ENCODE results near the gene PLXNA4.

The PLXNA4 gene

DNA sequence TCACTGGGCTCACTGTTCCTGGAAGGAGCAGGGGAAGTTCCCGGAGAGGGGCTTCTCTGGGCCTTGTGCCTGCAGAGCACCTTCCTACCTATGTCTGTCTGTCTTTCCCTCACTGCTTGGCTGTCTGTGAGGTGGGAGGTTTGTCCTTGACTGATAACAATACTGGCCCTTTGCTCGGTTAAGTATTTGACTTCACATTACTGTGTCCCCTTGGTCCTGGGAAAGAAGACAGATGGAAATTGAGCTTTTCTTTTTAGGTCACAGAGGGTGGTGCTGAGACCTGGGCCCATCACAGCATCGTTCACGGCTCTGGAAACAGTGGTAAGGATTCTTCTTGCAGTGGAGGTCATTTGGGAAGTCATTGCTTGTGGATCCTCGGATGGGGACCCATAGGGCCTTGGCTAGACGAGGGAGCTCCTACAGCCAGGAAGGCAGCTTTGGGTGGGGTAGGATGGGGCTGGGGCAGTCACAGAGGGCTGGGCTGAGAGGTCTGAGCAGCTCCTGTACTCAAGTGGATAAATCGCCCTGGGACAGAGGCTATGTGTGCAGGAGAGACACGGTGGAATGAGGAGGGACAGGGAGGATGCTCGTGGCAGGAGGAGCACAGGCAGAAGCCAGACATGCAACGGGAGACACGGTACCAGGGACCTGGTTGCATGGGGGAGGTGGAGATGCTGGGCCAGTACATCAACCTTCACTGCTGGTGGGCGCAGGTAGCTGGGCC, 450.2 kb downstream of the PLXNA4 start:
- intact Hi-C loops (cut with micrococcal nuclease): no loop called here
- no peak overlapping the region for H3K27ac Mint-ChIP-seq
- peaks cover 3% of the 10 kb centered on the region for H3K27me3 Mint-ChIP-seq
- no peak overlapping the region for H3K4me3 Mint-ChIP-seq
- no peaks in the 10 kb centered on the region for H3K36me3 Mint-ChIP-seq (ENCODE audit: low read depth)
- H3K9me3 Mint-ChIP-seq: no peaks in the 10 kb centered on the region
- no peaks in the 10 kb centered on the region for H3K4me1 Mint-ChIP-seq (ENCODE audit: low read depth)

DNA sequence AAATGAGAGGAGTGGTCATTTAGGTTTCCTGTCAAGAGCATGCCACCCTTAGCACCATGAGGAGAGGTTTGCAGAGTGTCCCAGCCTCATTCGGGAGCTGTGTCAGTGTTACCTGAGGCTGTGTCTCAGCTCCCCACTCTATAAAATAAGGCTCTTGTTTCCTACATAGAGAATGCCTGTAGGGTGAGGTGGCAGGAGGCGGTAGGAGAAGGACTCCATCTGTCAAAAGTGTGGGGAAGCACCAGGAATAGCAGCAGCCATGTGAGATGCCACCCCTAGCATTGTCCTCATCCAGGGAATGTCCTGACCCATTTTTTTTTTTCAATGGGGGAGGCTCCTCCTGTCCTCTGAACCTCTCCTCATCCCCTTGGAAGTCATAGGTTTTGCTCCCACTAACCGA, 451.2 kb downstream of the PLXNA4 start:
- peaks cover 3% of the 10 kb centered on the region for H3K27me3 Mint-ChIP-seq
- H3K27ac Mint-ChIP-seq: no peak overlapping the region
- no peaks in the 10 kb centered on the region for H3K36me3 Mint-ChIP-seq (ENCODE audit: low read depth)
- no peaks in the 10 kb centered on the region for H3K4me1 Mint-ChIP-seq (ENCODE audit: low read depth)
- no peaks in the 10 kb centered on the region for H3K9me3 Mint-ChIP-seq
- no peak overlapping the region for H3K4me3 Mint-ChIP-seq
- intact Hi-C loops (cut with micrococcal nuclease): no loop called here

DNA sequence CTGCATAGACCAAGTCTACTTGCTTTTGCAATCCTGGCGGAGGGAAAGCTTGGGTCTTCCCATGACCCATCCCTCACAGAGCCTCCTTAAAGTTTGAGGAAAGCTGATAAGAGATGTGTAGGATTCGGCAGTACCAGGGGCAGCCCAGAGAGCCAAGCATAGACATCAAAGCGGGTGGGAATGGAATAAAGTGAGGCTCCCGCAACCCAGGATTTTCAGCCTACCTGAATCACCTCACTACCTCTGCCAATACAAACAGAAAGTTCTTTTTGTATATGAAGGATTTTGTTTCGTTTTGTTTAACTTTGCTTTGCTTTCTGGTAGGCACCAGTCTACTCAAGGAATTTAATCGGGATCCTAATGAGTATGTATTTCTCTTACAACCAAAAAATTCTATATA, 451.7 kb downstream of the PLXNA4 start:
- no peaks in the 10 kb centered on the region for H3K36me3 Mint-ChIP-seq (ENCODE audit: low read depth)

DNA sequence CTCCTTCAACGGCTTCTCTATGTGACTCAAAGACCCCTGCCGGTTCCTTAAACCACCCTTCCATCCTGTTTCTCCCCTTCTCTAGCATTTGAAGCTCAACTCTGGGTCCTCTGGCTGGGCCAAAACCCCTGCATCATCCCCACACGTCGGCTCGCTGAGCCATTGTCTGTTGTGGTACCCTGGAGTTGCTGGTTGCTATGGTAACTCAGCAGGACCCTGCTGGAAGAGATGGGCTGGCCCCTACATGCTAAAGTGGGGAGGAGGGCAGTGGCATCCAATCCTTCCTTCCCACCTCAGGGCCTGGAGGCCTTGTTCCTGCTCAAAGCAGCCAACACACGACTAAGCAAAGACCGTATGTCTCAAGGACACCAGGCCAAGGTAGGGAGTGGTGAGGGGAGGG, 452.5 kb downstream of the PLXNA4 start:
- no peaks in the 10 kb centered on the region for H3K36me3 Mint-ChIP-seq (ENCODE audit: low read depth)
- no peak overlapping the region for H3K27ac Mint-ChIP-seq
- no peaks in the 10 kb centered on the region for H3K4me1 Mint-ChIP-seq (ENCODE audit: low read depth)
- intact Hi-C loops (cut with micrococcal nuclease): no loop called here
- no peak overlapping the region for H3K4me3 Mint-ChIP-seq
- H3K9me3 Mint-ChIP-seq: no peaks in the 10 kb centered on the region
- H3K27me3 Mint-ChIP-seq: peaks cover 3% of the 10 kb centered on the region

More for the DNA sequence above, 451.7 kb downstream of the PLXNA4 start:
- H3K27ac Mint-ChIP-seq: no peak overlapping the region
- H3K9me3 Mint-ChIP-seq: no peaks in the 10 kb centered on the region
- H3K4me3 Mint-ChIP-seq: no peak overlapping the region
- no peaks in the 10 kb centered on the region for H3K4me1 Mint-ChIP-seq (ENCODE audit: low read depth)
- peaks cover 3% of the 10 kb centered on the region for H3K27me3 Mint-ChIP-seq
- intact Hi-C loops (cut with micrococcal nuclease): no loop called here

DNA sequence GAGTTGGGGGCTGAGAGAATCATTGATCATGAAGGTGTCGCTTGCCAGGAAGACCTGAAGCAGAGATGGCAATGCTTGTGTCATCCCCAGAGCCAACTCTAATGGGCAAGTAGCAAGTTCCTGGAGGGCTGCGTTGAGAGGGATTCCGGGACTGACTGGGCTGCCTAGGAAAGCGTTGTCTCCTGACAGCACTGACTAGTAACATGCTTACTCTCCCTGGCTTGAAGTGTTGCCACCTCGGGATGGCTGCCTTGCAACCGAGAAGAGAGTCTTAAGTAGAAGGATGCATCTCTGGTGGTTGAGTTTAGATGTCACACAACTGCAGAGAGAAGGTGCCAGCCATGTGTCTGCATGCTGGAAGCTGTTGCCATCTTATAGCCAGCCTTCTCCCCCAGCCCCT, 453.4 kb downstream of the PLXNA4 start:
- Mint-ChIP-seq H3K9me3 (no peaks in the 10 kb centered on the region), H3K4me3 (no peak overlapping the region), H3K36me3 (ENCODE audit: low read depth) (no peaks in the 10 kb centered on the region), H3K27me3 (peaks cover 3% of the 10 kb centered on the region), H3K27ac (no peak overlapping the region), H3K4me1 (ENCODE audit: low read depth) (no peaks in the 10 kb centered on the region)
- intact Hi-C loops (cut with micrococcal nuclease): no loop called here

DNA sequence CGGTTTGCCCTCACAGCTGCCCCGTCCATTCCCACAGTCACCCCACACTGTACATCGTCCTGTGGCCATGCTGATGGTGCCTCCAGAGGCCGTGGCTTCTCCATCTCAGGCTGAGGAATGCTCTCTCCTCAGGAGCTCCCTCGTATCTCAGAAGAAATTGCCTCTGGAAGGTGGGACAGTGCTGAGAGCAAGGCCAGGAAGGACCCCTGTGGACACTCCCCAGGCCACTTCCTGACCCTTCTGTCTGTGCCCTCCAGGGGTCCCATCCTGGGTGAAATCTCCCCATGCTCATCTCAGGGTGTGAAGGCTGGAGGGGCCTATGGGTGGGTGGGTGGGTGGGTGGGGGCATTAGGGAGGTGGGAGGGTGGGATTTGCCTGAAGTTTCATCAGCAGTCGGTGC, 454.3 kb downstream of the PLXNA4 start:
- H3K27ac Mint-ChIP-seq: no peak overlapping the region
- H3K4me1 Mint-ChIP-seq (ENCODE audit: low read depth): no peaks in the 10 kb centered on the region
- H3K4me3 Mint-ChIP-seq: no peak overlapping the region
- no peaks in the 10 kb centered on the region for H3K36me3 Mint-ChIP-seq (ENCODE audit: low read depth)
- H3K27me3 Mint-ChIP-seq: peaks cover 3% of the 10 kb centered on the region
- intact Hi-C loops (cut with micrococcal nuclease): no loop called here
- no peaks in the 10 kb centered on the region for H3K9me3 Mint-ChIP-seq

DNA sequence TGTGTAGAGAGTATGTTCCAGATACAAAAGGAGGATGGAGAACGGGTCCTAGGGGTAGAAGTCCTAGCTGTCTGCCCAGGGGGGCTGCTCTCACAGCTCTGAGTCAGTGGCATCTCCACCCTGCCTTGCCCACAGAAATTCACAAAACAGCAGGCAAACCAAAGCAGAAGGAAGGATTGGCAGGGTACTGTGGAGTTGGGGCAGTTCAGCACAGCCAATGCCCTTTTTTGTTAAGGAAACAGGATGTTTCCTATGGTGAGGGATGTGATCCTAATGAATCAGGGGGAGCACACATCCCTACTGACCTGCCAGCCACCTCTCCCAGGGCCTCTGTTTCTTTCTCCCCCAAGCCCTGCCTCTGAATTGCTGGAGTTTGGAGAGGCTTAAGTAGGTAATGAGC, 457.6 kb downstream of the PLXNA4 start:
- intact Hi-C loops (cut with micrococcal nuclease): no loop called here
- no peaks in the 10 kb centered on the region for H3K4me1 Mint-ChIP-seq (ENCODE audit: low read depth)
- no peaks in the 10 kb centered on the region for H3K27me3 Mint-ChIP-seq
- no peaks in the 10 kb centered on the region for H3K9me3 Mint-ChIP-seq
- H3K4me3 Mint-ChIP-seq: no peak overlapping the region
- H3K36me3 Mint-ChIP-seq (ENCODE audit: low read depth): no peaks in the 10 kb centered on the region
- no peak overlapping the region for H3K27ac Mint-ChIP-seq

DNA sequence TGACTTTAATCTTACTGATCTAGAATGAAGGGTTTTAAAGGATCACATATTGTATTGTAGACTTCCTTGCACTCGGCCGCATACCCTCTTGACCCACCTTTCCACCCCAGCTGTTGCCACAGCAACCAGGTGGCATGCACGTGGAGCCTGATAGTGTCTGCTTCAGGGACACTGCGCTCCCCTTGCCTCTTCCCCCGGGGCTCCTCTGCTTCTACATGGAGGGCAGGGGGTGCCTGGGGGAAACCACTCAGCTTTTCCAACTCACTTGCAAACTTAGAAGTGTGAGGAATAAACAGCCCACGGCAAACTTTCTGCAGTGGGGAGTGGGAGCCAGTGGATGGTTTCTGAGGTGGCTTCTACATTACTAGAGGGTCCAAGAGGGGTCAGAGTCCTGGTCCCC, 458.6 kb downstream of the PLXNA4 start:
- Mint-ChIP-seq H3K27me3 (no peaks in the 10 kb centered on the region), H3K36me3 (ENCODE audit: low read depth) (no peaks in the 10 kb centered on the region), H3K4me3 (no peak overlapping the region), H3K4me1 (ENCODE audit: low read depth) (no peaks in the 10 kb centered on the region), H3K9me3 (no peaks in the 10 kb centered on the region), H3K27ac (no peak overlapping the region)
- intact Hi-C loops (cut with micrococcal nuclease): no loop called here

DNA sequence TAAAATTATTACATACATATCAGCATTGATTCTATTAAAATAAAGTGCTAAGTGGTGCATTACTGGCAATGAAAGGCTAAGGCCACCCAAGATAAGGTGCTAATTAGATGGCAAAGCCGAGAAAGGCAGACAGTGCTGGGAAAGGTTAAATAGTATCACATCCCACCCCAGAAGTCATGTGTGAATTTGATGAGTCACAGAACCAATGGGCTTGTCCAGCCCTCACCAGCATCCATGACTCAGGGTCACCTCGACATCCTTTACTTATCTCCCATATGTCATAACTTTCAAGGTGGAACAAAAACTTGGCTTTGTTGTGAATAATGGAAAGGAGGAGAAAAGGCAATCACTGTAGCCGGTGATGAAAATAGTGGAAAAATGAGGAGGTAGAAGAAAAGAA, 459.1 kb downstream of the PLXNA4 start:
- Mint-ChIP-seq H3K4me1 (ENCODE audit: low read depth) (no peaks in the 10 kb centered on the region), H3K4me3 (no peak overlapping the region), H3K27ac (no peak overlapping the region), H3K9me3 (no peaks in the 10 kb centered on the region), H3K27me3 (no peaks in the 10 kb centered on the region), H3K36me3 (ENCODE audit: low read depth) (no peaks in the 10 kb centered on the region)
- intact Hi-C loops (cut with micrococcal nuclease): no loop called here

DNA sequence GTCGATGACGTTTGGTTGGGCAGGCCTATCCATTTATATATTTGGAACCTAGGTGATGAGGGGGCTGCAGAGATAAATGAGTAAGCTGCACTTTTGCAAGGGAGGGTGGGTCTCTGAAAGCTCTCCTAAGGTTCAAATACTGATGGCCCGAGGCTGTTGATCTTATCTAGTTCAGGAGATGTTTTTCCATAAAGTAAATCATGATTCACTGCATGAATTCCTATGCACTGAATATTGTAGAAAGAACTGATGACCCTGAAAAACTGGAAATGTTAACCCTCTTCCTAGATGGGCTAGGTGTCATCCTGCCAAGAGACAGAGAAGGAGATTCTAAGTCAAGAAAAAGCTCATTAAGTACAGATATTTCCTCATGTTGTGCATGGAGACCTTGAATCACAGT, 459.9 kb downstream of the PLXNA4 start:
- Mint-ChIP-seq H3K4me3 (no peak overlapping the region), H3K27ac (no peak overlapping the region), H3K27me3 (no peaks in the 10 kb centered on the region), H3K36me3 (ENCODE audit: low read depth) (no peaks in the 10 kb centered on the region), H3K9me3 (no peaks in the 10 kb centered on the region), H3K4me1 (ENCODE audit: low read depth) (no peaks in the 10 kb centered on the region)
- intact Hi-C loops (cut with micrococcal nuclease): no loop called here

DNA sequence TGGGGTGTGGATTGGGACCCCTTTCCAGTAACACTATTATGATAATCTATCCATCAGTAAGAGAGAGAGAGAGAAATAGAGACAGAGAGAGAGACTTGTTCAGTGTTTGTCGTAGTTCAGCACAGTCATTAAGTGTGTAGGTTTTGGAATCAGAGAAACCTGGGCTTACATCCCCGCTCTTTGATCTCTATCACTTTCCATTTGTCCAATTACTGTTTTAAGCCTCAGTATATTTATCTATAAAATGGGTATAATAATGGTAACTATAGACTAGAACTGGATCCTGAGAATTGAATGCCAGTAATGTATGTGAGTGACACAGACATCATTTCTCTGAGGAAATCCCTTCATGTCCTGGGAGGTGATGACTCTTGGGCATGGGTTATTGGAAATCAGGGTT, 460.5 kb downstream of the PLXNA4 start:
- H3K27ac Mint-ChIP-seq: no peak overlapping the region
- H3K27me3 Mint-ChIP-seq: no peaks in the 10 kb centered on the region
- H3K4me1 Mint-ChIP-seq (ENCODE audit: low read depth): no peaks in the 10 kb centered on the region
- H3K36me3 Mint-ChIP-seq (ENCODE audit: low read depth): no peaks in the 10 kb centered on the region
- intact Hi-C loops (cut with micrococcal nuclease): no loop called here
- H3K9me3 Mint-ChIP-seq: no peaks in the 10 kb centered on the region
- no peak overlapping the region for H3K4me3 Mint-ChIP-seq

DNA sequence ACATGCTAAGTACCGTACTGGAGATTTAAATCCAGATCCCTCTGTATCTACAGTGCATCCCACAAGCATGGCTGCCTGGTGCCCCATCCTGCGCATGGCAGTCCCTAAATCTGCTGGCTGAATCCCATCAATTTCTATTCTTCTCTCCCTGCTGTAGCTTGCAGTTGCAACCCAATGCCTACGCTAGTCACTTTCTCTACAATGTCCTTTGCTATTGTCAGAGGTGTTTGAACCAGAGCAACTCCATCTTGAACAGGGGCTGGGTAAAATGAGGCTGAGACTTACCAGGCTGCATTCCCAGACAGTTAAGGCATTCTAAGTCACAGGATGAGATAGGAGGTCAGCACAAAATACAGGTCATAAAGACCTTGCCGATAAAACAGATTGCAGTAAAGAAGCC, 461.2 kb downstream of the PLXNA4 start:
- Mint-ChIP-seq H3K27me3 (no peaks in the 10 kb centered on the region), H3K4me3 (no peak overlapping the region), H3K9me3 (no peaks in the 10 kb centered on the region), H3K36me3 (ENCODE audit: low read depth) (no peaks in the 10 kb centered on the region), H3K27ac (no peak overlapping the region), H3K4me1 (ENCODE audit: low read depth) (no peaks in the 10 kb centered on the region)
- intact Hi-C loops (cut with micrococcal nuclease): no loop called here

DNA sequence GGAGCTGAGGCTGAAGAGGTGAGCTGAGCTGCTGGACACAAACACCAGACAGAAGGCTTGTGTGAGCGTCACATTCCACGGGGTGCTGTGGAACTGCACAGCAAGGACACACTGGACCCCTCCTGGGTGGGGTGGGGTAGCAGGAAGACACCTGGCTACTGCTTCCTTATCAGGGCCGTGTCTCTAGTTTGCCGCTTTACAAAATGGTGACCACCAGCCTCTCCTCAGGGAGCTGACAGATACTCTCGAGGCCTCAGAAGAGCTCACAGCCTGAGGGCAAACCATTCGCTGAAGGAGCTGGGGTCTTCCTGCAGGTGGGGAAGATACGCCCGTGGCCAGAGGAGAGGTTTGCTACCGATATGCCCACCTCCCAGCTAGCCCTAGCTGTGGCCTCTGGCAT, 461.9 kb downstream of the PLXNA4 start:
- Mint-ChIP-seq H3K27me3 (no peaks in the 10 kb centered on the region), H3K4me1 (ENCODE audit: low read depth) (no peaks in the 10 kb centered on the region), H3K27ac (no peak overlapping the region), H3K9me3 (no peaks in the 10 kb centered on the region), H3K36me3 (ENCODE audit: low read depth) (no peaks in the 10 kb centered on the region), H3K4me3 (no peak overlapping the region)
- intact Hi-C loops (cut with micrococcal nuclease): no loop called here

DNA sequence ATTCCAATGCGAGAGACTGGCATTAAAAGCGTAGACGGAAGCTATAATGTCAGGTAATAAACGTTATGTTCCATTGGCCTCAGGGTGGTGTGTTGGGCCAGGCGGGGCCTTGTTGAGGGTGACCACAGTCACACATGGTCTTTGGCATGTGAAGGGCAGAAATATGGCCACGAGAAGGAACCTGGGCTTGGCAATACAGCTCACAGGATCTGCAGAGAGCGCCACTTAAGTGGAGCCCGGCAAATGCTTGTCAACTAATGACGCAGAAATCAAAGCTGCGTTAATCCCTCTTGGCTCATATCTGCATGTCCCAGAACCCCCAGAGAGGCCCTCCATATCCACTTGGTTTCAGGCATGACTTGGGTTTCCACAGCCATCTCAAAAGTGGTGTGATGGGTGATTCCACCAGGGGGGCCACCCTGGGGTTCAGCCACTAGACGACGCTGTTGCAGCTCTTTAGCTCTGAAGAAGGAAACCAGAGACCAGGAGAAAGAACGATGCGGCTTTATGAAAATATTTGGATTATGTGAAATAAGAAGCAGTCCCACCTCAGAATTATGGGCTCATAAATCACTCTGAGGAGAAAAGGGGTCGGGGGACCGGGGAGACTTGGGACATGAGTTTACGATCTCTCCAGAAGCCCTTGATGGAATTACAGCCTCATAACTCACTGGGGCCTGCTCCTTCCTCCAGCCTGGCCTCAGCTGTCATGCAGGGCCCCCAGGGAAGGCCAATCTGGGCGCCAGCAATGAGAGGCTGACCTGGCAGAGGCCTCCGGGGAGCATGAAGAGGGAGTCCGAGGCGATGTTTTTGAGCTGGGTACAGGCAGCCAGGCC, 462.5 kb downstream of the PLXNA4 start:
- H3K27ac Mint-ChIP-seq: no peak overlapping the region

DNA sequence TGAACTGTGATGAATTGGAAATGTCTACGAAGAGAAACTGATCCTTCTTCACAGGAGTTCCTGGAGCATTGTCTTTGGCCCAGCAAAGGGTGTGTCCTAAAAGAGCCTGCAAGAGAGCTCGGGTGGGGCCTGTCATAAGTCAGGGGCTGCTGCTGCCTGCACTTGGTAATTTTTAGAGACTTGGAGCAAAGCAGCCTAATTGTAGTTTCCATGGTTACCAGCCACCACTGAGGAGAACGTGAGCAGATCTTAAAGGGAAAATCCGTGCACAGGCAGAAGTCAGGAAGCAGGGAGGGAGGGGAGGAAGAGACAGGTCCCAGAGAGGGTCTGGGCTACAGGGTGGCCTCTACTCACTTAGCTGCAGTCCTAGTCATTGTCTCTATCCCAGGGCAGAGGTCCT, 463.6 kb downstream of the PLXNA4 start:
- intact Hi-C loops (cut with micrococcal nuclease): no loop called here
- no peaks in the 10 kb centered on the region for H3K9me3 Mint-ChIP-seq
- no peak overlapping the region for H3K27ac Mint-ChIP-seq
- no peaks in the 10 kb centered on the region for H3K4me1 Mint-ChIP-seq (ENCODE audit: low read depth)
- no peaks in the 10 kb centered on the region for H3K27me3 Mint-ChIP-seq
- H3K4me3 Mint-ChIP-seq: no peak overlapping the region
- H3K36me3 Mint-ChIP-seq (ENCODE audit: low read depth): no peaks in the 10 kb centered on the region

More for the DNA sequence above, 462.5 kb downstream of the PLXNA4 start:
- Mint-ChIP-seq H3K4me3 (no peak overlapping the region), H3K9me3 (no peaks in the 10 kb centered on the region), H3K27me3 (no peaks in the 10 kb centered on the region), H3K36me3 (ENCODE audit: low read depth) (no peaks in the 10 kb centered on the region), H3K4me1 (ENCODE audit: low read depth) (no peaks in the 10 kb centered on the region)
- intact Hi-C loops (cut with micrococcal nuclease): no loop called here
